Panc1 (cell line): ENCODE data around the gene AQP11. TPM values are rescaled to one million over a fixed set of nuclear protein-coding genes. Genes with fewer than 3 reads are reported as not detected.

ENCODE experiments used
- ATAC-seq: fragments of 200-7000 bp; cut with Tn5 transposase; 2 replicates; pipeline ENCODE4 v1.9.1; 2020; ENCODE audit warnings: mild to moderate bottlenecking, moderate library complexity
- BruUV-seq: library from RNA; stranded (reverse); fragments of 400-500 nt; replicated peaks from 2 replicates; lab custom pipeline; 2021; lab: Mats Ljungman, UMichigan
- CTCF ChIA-PET: fragments of 300-600 bp; sonication (Branson Sonifier 250); formaldehyde crosslinking; loops from one replicate; lab custom pipeline; 2022; ENCODE audit warnings: antibody characterized with exemption; lab: Charles Lee
- POLR2A ChIA-PET: fragments of 300-600 bp; sonication (Branson Sonifier 250); formaldehyde crosslinking; loops from one replicate; lab custom pipeline; 2022; ENCODE audit warnings: antibody characterized with exemption; lab: Charles Lee
- DNase-seq: peaks from one replicate; pipeline ENCODE4 v3.0.0-alpha.2; 2010; ENCODE audit warnings: low read depth, low spot score
- H3K27ac ChIP-seq: 2 replicates; pipeline ENCODE4 v1.5.1; 2011; ENCODE audit warnings: mild to moderate bottlenecking, low read length, inconsistent platforms
- H3K27me3 ChIP-seq: fragments of 200-500 bp; sonication (Bioruptor generic); 2 replicates; pipeline ENCODE4 v1.6.0; 2014; ENCODE audit warnings: low read length, inconsistent platforms; ENCODE audit not compliant: control insufficient read depth, insufficient read depth
- H3K36me3 ChIP-seq: fragments of 200-500 bp; sonication (Bioruptor generic); 2 replicates; pipeline ENCODE4 v1.5.1; 2014; ENCODE audit warnings: inconsistent platforms, mild to moderate bottlenecking, low read length, moderate library complexity; ENCODE audit not compliant: control insufficient read depth, insufficient read depth
- H3K4me1 ChIP-seq: 2 replicates; pipeline ENCODE4 v1.5.1; 2011; ENCODE audit warnings: inconsistent platforms, mild to moderate bottlenecking, low read length, moderate library complexity; ENCODE audit not compliant: control insufficient read depth, insufficient read depth
- H3K4me3 ChIP-seq, 2 experiments: 2 replicates each; pipeline ENCODE4 v1.5.1; 2011 to 2012; ENCODE audit warnings: low read depth in 2 of 2, low read length in 2 of 2, mild to moderate bottlenecking in 2 of 2, inconsistent platforms in 1 of 2, moderate library complexity in 1 of 2
- H3K9me3 ChIP-seq: fragments of 200-500 bp; sonication (Bioruptor generic); 2 replicates; pipeline ENCODE4 v1.5.1; 2014; ENCODE audit warnings: low read depth, mild to moderate bottlenecking, inconsistent platforms, low read length, moderate library complexity; ENCODE audit not compliant: control insufficient read depth, insufficient read depth
- CTCF ChIP-seq: fragments of 450-650 bp; IDR thresholded peaks from 2 replicates; pipeline ENCODE4 v1.5.1; 2017; ENCODE audit warnings: mild to moderate bottlenecking
- POLR2AphosphoS5 ChIP-seq: IDR thresholded peaks from 2 replicates; pipeline ENCODE4 v1.6.1; 2012; ENCODE audit warnings: mild to moderate bottlenecking, low read depth, low read length, moderate library complexity
- SIN3A ChIP-seq: IDR thresholded peaks from 2 replicates; pipeline ENCODE4 v1.6.1; 2012; ENCODE audit warnings: low read depth, mild to moderate bottlenecking, low read length, moderate library complexity, borderline replicate concordance; ENCODE audit not compliant: insufficient read depth
- TCF7L2 ChIP-seq: IDR thresholded peaks from 2 replicates; pipeline ENCODE4 v1.6.1; 2011; ENCODE audit warnings: mild to moderate bottlenecking, low read depth, low read length, inconsistent platforms
- in situ Hi-C: cut with HindIII; loops from 2 replicates; pipeline ENCODE4 v1.10.0; 2016; ENCODE audit warnings: low sequenced_read_pairs, low pct_unique_long_range_greater_than_20kb
- intact Hi-C: fragments of 100-400 bp; cut with micrococcal nuclease; formaldehyde crosslinking; loops from one replicate; pipeline ENCODE4 v1.10.0; 2022; ENCODE audit not compliant: unreplicated experiment
- total RNA-seq: library from RNA; stranded (reverse); gene quantifications from one replicate; pipeline ENCODE4 v1.2.1, GENCODE V29; 2021; ENCODE audit not compliant: unreplicated experiment
- TF ChIP-seq, protein P1 (sequence below), 2 experiments: IDR thresholded peaks; 2 replicates each; pipeline ENCODE4 v1.6.1; 2011 to 2012; ENCODE audit warnings: low read depth in 2 of 2, control low read depth in 1 of 2, low read length in 1 of 2, mild to moderate bottlenecking in 1 of 2, moderate library complexity in 1 of 2; ENCODE audit not compliant: insufficient read depth in 1 of 2

The AQP11 gene
- total RNA-seq, 1 experiment from 2014 or later: 2.3 TPM

- intact Hi-C loops: no loop called here
- no peak for TF ChIP-seq TCF7L2
- TF ChIP-seq, protein P1, sequence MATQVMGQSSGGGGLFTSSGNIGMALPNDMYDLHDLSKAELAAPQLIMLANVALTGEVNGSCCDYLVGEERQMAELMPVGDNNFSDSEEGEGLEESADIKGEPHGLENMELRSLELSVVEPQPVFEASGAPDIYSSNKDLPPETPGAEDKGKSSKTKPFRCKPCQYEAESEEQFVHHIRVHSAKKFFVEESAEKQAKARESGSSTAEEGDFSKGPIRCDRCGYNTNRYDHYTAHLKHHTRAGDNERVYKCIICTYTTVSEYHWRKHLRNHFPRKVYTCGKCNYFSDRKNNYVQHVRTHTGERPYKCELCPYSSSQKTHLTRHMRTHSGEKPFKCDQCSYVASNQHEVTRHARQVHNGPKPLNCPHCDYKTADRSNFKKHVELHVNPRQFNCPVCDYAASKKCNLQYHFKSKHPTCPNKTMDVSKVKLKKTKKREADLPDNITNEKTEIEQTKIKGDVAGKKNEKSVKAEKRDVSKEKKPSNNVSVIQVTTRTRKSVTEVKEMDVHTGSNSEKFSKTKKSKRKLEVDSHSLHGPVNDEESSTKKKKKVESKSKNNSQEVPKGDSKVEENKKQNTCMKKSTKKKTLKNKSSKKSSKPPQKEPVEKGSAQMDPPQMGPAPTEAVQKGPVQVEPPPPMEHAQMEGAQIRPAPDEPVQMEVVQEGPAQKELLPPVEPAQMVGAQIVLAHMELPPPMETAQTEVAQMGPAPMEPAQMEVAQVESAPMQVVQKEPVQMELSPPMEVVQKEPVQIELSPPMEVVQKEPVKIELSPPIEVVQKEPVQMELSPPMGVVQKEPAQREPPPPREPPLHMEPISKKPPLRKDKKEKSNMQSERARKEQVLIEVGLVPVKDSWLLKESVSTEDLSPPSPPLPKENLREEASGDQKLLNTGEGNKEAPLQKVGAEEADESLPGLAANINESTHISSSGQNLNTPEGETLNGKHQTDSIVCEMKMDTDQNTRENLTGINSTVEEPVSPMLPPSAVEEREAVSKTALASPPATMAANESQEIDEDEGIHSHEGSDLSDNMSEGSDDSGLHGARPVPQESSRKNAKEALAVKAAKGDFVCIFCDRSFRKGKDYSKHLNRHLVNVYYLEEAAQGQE (IDR thresholded peaks at IDR 0.05; ENCODE audit: insufficient read depth in 1 of 2, low read depth in 2 of 2, low read length in 1 of 2): no peak
- no peak for TF ChIP-seq POLR2AphosphoS5
- TF ChIP-seq CTCF: no peak
- no peak for TF ChIP-seq SIN3A
- CTCF ChIA-PET: no interaction called here
These were observed 20.7 kb upstream of the AQP11 start for GRCh38 chr11:77568916-77569675.

GRCh38 chr11:77569676-77570070 lies 20.1 kb upstream of the AQP11 start:
- H3K9me3 ChIP-seq: no peaks in the 10 kb centered on the region

More at GRCh38 chr11:77568916-77569675, 20.7 kb upstream of the AQP11 start:
- no peaks in the 10 kb centered on the region; the same call in 1 of the 2 replicates for H3K27me3 ChIP-seq
- no peak overlapping the region for H3K27ac ChIP-seq
- no TSS peak for BruUV-seq
- POLR2A ChIA-PET: no interaction called here
- no peaks in the 10 kb centered on the region for H3K36me3 ChIP-seq
- H3K4me3 ChIP-seq: no peak overlapping the region
- no peaks in the 10 kb centered on the region for H3K9me3 ChIP-seq
- ATAC-seq: no peak; the same call in 1 of the 2 replicates
- no peak for DNase-seq
- no peaks in the 10 kb centered on the region for H3K4me1 ChIP-seq
- in situ Hi-C loops: no loop called here

More at GRCh38 chr11:77569676-77570070, 20.1 kb upstream of the AQP11 start:
- CTCF ChIA-PET: no interaction called here
- intact Hi-C loops (no loop called here), in situ Hi-C loops (no loop called here)
- POLR2A ChIA-PET: no interaction called here
- H3K4me1 ChIP-seq: no peaks in the 10 kb centered on the region
- DNase-seq: no peak
- TF ChIP-seq TCF7L2 (no peak), POLR2AphosphoS5 (no peak), SIN3A (no peak), CTCF (no peak)
- TF ChIP-seq, protein P1 (IDR thresholded peaks at IDR 0.05; ENCODE audit: insufficient read depth in 1 of 2, low read depth in 2 of 2, low read length in 1 of 2): no peak
- H3K27ac ChIP-seq: no peak overlapping the region
- no peak overlapping the region for H3K4me3 ChIP-seq
- no peaks in the 10 kb centered on the region; the same call in 1 of the 2 replicates for H3K27me3 ChIP-seq
- ATAC-seq: no peak
- BruUV-seq: no TSS peak
- H3K36me3 ChIP-seq: no peaks in the 10 kb centered on the region
